Vagina (tissue), 2 donors: ENCODE measurements around the gene ARHGAP6. TPM values are rescaled to one million over a fixed set of nuclear protein-coding genes. Genes with fewer than 3 reads are reported as not detected.

Experiments
- DNase-seq, 2 donors: peaks; one replicate each; pipeline ENCODE4 v3.0.0-alpha.2; 2017; ENCODE audit errors: extremely low spot score in 2 of 2
- H3K27ac ChIP-seq: fragments of 200-600 bp; sonication (generic); one replicate; pipeline ENCODE4 v1.5.1; 2019
- H3K27me3 ChIP-seq: fragments of 200-600 bp; sonication (generic); one replicate; pipeline ENCODE4 v1.5.1; 2019
- H3K36me3 ChIP-seq, 2 donors: fragments of 200-600 bp; sonication (generic); one replicate each; pipeline ENCODE4 v1.5.1; 2017 to 2019
- H3K4me1 ChIP-seq: fragments of 200-600 bp; sonication (generic); one replicate; pipeline ENCODE4 v1.5.1; 2019
- H3K4me3 ChIP-seq, 2 donors: fragments of 200-600 bp; sonication (generic); 1 replicate in 1 of 2; 2 replicates in 1 of 2; pipeline ENCODE4 v1.5.1; 2016 to 2019
- H3K9me3 ChIP-seq: fragments of 200-600 bp; sonication (generic); one replicate; pipeline ENCODE4 v1.5.1; 2019
- POLR2A ChIP-seq, 2 donors: fragments of 450-650 bp; IDR thresholded peaks; one replicate each; pipeline ENCODE4 v1.6.1; 2017; ENCODE audit warnings: antibody characterized with exemption in 2 of 2, mild to moderate bottlenecking in 2 of 2, moderate library complexity in 2 of 2
- POLR2AphosphoS5 ChIP-seq, 2 donors: sonication (generic); formaldehyde crosslinking; IDR thresholded peaks; one replicate each; pipeline ENCODE4 v1.9.0; 2017; ENCODE audit warnings: antibody characterized with exemption in 2 of 2, mild to moderate bottlenecking in 2 of 2, low read depth in 1 of 2; ENCODE audit not compliant: insufficient read depth in 1 of 2
- intact Hi-C: fragments of 100-400 bp; cut with DNase I; formaldehyde crosslinking; loops from one replicate; pipeline ENCODE4 v1.15.1; 2023
- total RNA-seq: library from RNA; depleted of rRNA; stranded (reverse); fragments of >200 nt; gene quantifications from one replicate; pipeline ENCODE4 v1.2.3, GENCODE V29; 2016
- TF ChIP-seq, protein P1 (sequence below), 3 experiments: fragments of 450-650 bp in 2 of 3; fragments of 200-600 bp in 1 of 3; sonication (generic) in 1 of 3; IDR thresholded peaks; one replicate each; pipeline ENCODE4 v1.5.1; 2017 to 2019; ENCODE audit warnings: antibody characterized with exemption in 3 of 3, mild to moderate bottlenecking in 2 of 3, moderate library complexity in 2 of 3

Gene ARHGAP6
- total RNA-seq, 1 donor from 2014 or later, result 15.7 TPM

DNA sequence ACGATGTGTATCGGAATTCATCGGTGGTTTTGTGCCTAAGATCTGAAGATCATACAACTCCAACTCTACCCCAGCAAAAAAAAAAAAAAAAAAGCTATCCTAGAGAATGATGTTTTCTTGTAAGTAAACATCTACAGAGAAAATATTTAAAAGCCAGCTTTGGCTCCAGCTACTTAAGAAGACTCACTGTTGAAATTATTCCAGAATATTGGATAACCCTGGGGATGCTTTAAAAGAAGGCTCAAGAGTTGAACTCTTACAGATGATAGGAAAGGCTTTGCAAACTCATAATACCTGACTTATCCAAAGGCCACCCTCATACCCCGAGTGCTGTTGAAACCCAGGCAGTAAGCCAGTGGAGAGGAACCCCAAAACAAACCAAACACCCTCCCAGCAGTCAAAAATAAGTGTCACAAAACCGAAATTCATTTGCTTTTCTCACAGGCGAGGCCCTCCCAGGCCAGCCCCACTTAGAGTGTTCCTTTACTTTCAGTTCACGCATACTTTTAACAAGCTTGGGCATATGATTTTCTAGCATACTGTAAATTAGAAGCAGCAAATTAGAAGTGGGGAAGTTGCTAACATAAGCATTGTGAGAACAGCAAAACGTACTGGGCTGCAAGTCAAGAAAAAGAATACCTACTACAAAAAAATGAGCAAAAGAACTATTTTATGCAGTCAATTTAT, 375.2 kb downstream of the ARHGAP6 start:
- H3K27me3 ChIP-seq, result no peaks in the 10 kb centered on the region
- TF ChIP-seq, protein P1, sequence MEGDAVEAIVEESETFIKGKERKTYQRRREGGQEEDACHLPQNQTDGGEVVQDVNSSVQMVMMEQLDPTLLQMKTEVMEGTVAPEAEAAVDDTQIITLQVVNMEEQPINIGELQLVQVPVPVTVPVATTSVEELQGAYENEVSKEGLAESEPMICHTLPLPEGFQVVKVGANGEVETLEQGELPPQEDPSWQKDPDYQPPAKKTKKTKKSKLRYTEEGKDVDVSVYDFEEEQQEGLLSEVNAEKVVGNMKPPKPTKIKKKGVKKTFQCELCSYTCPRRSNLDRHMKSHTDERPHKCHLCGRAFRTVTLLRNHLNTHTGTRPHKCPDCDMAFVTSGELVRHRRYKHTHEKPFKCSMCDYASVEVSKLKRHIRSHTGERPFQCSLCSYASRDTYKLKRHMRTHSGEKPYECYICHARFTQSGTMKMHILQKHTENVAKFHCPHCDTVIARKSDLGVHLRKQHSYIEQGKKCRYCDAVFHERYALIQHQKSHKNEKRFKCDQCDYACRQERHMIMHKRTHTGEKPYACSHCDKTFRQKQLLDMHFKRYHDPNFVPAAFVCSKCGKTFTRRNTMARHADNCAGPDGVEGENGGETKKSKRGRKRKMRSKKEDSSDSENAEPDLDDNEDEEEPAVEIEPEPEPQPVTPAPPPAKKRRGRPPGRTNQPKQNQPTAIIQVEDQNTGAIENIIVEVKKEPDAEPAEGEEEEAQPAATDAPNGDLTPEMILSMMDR (IDR thresholded peaks at IDR 0.05), result no peak
- TF ChIP-seq POLR2A (IDR thresholded peaks at IDR 0.05) (no peak), POLR2AphosphoS5 (IDR thresholded peaks at IDR 0.05; ENCODE audit: insufficient read depth in 1 of 2, low read depth in 1 of 2) (no peak)
- intact Hi-C loops, result no loop called here
- no peaks in the 10 kb centered on the region for H3K36me3 ChIP-seq
- no peak overlapping the region for H3K4me3 ChIP-seq
- DNase-seq, result no peak
- H3K27ac ChIP-seq, result no peak overlapping the region
- no peaks in the 10 kb centered on the region for H3K4me1 ChIP-seq
- H3K9me3 ChIP-seq, result no peaks in the 10 kb centered on the region

DNA sequence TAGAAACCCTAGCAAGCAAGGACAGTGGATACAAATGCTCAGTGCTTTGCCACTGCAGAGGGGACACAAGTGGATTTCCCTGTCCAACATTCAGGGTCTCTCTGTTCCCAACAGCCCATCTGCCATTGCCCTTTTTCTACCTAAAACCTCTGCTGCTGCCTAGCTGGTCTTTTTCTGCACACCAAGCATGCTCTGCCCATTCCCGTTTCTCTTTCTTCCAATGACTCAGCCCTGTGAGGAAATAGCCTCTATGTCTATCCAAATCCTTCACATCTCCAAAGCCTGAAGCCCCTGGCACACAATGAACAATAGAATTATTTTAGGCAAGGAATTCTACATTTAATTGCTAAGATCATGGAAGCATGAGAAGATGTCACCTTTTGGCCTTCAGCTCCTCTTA, 378.2 kb downstream of the ARHGAP6 start:
- Histone ChIP-seq H3K4me1 (no peaks in the 10 kb centered on the region), H3K27me3 (no peaks in the 10 kb centered on the region), H3K27ac (no peak overlapping the region), H3K36me3 (no peaks in the 10 kb centered on the region), H3K9me3 (no peaks in the 10 kb centered on the region), H3K4me3 (no peak overlapping the region)
- intact Hi-C loops, result no loop called here
- TF ChIP-seq POLR2A (IDR thresholded peaks at IDR 0.05) (no peak), POLR2AphosphoS5 (IDR thresholded peaks at IDR 0.05; ENCODE audit: insufficient read depth in 1 of 2, low read depth in 1 of 2) (no peak)
- TF ChIP-seq, protein P1 (IDR thresholded peaks at IDR 0.05), result no peak
- DNase-seq, result no peak

DNA sequence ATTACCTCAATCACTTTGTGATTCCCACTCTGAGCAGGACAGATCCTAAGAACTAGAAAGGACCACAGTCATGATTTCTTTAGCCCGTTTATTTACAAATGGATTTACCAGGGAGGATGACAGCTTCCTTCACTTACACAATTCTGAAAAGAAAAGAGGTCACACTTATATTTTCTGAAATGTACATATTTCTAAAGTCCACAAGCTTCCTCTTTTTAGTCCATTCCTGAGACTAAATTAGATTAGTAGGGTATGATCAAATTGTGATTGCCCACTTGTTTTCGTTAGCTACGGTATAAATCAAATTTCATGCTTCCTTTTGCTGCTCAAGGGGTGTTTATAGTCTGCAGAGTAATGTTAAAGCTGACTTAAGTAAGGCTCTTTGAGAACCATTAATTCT, 380.1 kb downstream of the ARHGAP6 start:
- no peaks in the 10 kb centered on the region for H3K36me3 ChIP-seq
- H3K27ac ChIP-seq, result no peak overlapping the region
- TF ChIP-seq POLR2AphosphoS5 (IDR thresholded peaks at IDR 0.05; ENCODE audit: insufficient read depth in 1 of 2, low read depth in 1 of 2), result no peak
- TF ChIP-seq POLR2A (IDR thresholded peaks at IDR 0.05), result no peak
- TF ChIP-seq, protein P1 (IDR thresholded peaks at IDR 0.05), result no peak
- no peak overlapping the region for H3K4me3 ChIP-seq
- no peaks in the 10 kb centered on the region for H3K4me1 ChIP-seq
- DNase-seq, result no peak
- H3K27me3 ChIP-seq, result no peaks in the 10 kb centered on the region
- no peaks in the 10 kb centered on the region for H3K9me3 ChIP-seq
- intact Hi-C loops, result no loop called here

DNA sequence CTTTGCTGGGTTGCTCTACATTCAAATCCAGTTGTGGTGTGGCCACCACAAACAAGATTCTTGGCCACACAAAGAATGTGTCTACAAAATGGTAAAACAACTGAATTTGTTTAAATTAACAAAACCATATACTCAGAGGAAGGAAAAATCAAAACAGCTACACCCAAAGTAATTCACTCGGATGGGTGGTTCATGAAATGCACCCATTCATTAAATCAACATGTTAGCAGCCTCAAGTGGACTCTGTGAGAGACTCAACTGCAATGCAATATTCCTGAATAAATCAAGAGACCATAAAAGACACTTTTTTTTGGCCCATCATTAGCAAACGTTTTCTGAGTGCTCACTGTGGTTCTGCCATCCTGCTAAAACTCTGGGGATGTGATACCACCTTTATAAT, 383.7 kb downstream of the ARHGAP6 start:
- H3K27me3 ChIP-seq, result no peaks in the 10 kb centered on the region
- no peak overlapping the region for H3K4me3 ChIP-seq
- H3K27ac ChIP-seq, result no peak overlapping the region
- no peaks in the 10 kb centered on the region for H3K4me1 ChIP-seq
- intact Hi-C loops, result no loop called here
- no peak for DNase-seq
- no peaks in the 10 kb centered on the region for H3K36me3 ChIP-seq
- no peaks in the 10 kb centered on the region for H3K9me3 ChIP-seq
- TF ChIP-seq POLR2AphosphoS5 (IDR thresholded peaks at IDR 0.05; ENCODE audit: insufficient read depth in 1 of 2, low read depth in 1 of 2), result no peak
- TF ChIP-seq POLR2A (IDR thresholded peaks at IDR 0.05), result no peak
- TF ChIP-seq, protein P1 (IDR thresholded peaks at IDR 0.05), result no peak

DNA sequence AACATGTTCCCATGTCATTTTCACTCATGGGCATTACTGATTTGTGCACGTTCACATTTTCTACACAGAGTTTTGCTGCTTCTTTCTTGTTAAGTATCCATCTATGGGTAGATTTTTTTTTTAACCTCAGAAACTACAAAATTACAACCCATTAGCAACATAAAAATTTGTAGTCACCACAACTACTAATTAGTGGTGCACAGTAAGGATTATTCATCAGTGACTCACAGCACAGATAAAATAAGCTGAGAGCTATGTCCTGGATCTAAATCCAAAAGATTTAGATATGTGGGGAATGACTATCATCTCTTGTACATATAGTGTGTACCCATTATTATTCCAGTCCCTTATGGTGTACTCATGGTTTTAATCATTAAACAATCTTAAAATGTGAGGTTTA, 392.2 kb downstream of the ARHGAP6 start:
- Histone ChIP-seq H3K27me3 (no peaks in the 10 kb centered on the region), H3K4me3 (no peak overlapping the region), H3K4me1 (no peaks in the 10 kb centered on the region), H3K36me3 (no peaks in the 10 kb centered on the region), H3K27ac (no peak overlapping the region), H3K9me3 (no peaks in the 10 kb centered on the region)
- TF ChIP-seq POLR2AphosphoS5 (IDR thresholded peaks at IDR 0.05; ENCODE audit: insufficient read depth in 1 of 2, low read depth in 1 of 2) (no peak), POLR2A (IDR thresholded peaks at IDR 0.05) (no peak)
- TF ChIP-seq, protein P1 (IDR thresholded peaks at IDR 0.05), result no peak
- intact Hi-C loops, result no loop called here
- no peak for DNase-seq
